Loucy (cell line): ENCODE measurements around the gene EDC3.
A peak's percentile ranks its signal among the peaks of the same experiment; 100 is the strongest.

Source experiments
- H2AFZ ChIP-seq: fragments of 200-600 bp; sonication (generic); 2 replicates; pipeline ENCODE4 v1.6.0; 2016; ENCODE audit warnings: antibody characterized with exemption, mild to moderate bottlenecking, low read length, moderate library complexity
- H3F3A ChIP-seq: fragments of 200-600 bp; 2 replicates; pipeline ENCODE4 v1.6.0; 2016; ENCODE audit warnings: antibody characterized with exemption, low read depth, mild to moderate bottlenecking
- H3K27me3 ChIP-seq: fragments of 200-600 bp; sonication (generic); 2 replicates; pipeline ENCODE4 v1.6.1; 2014; ENCODE audit warnings: low read length, mild to moderate bottlenecking; ENCODE audit not compliant: insufficient read depth, poor library complexity, severe bottlenecking
- H3K36me3 ChIP-seq: fragments of 200-600 bp; sonication (generic); 2 replicates; pipeline ENCODE4 v1.6.1; 2016; ENCODE audit warnings: low read length; ENCODE audit not compliant: insufficient read depth
- H3K4me1 ChIP-seq: fragments of 200-600 bp; sonication (generic); 2 replicates; pipeline ENCODE4 v1.5.1; 2014; ENCODE audit warnings: low read length, mild to moderate bottlenecking; ENCODE audit not compliant: insufficient read depth, poor library complexity, severe bottlenecking
- H3K4me2 ChIP-seq: fragments of 200-600 bp; sonication (generic); 2 replicates; pipeline ENCODE4 v1.6.0; 2014; ENCODE audit warnings: antibody characterized with exemption, low read length, low read depth, mild to moderate bottlenecking; ENCODE audit not compliant: poor library complexity, severe bottlenecking
- H3K4me3 ChIP-seq: fragments of 200-600 bp; sonication (generic); 2 replicates; pipeline ENCODE4 v1.5.1; 2014; ENCODE audit warnings: low read length, mild to moderate bottlenecking, mixed read lengths; ENCODE audit not compliant: poor library complexity, severe bottlenecking
- H3K79me2 ChIP-seq: fragments of 200-600 bp; sonication (generic); 2 replicates; pipeline ENCODE4 v1.6.1; 2014; ENCODE audit warnings: low read length; ENCODE audit not compliant: insufficient read depth
- H3K9ac ChIP-seq: fragments of 200-600 bp; sonication (generic); 2 replicates; pipeline ENCODE4 v1.6.0; 2014; ENCODE audit warnings: mild to moderate bottlenecking, low read depth, low read length, moderate library complexity; ENCODE audit not compliant: poor library complexity, severe bottlenecking
- H3K9me2 ChIP-seq: fragments of 200-600 bp; sonication (generic); replicated peaks from 2 replicates; pipeline ENCODE4 v1.6.1; 2016; ENCODE audit warnings: low read depth, low read length, mixed read lengths
- H3K9me3 ChIP-seq: fragments of 200-600 bp; sonication (generic); 2 replicates; pipeline ENCODE4 v1.6.1; 2014; ENCODE audit warnings: mild to moderate bottlenecking, antibody characterized with exemption, low read length, low read depth; ENCODE audit not compliant: insufficient read depth
- H4K20me1 ChIP-seq: fragments of 200-600 bp; sonication (generic); 2 replicates; pipeline ENCODE4 v1.6.0; 2014; ENCODE audit warnings: antibody characterized with exemption, low read length, mild to moderate bottlenecking; ENCODE audit not compliant: insufficient read depth, poor library complexity, severe bottlenecking
- CTCF ChIP-seq: fragments of 200-600 bp; sonication (generic); conservative IDR thresholded peaks from 2 replicates; pipeline ENCODE4 v1.5.1; 2014; ENCODE audit warnings: mild to moderate bottlenecking, antibody characterized with exemption, low read length
- EZH2phosphoT487 ChIP-seq: fragments of 200-600 bp; IDR thresholded peaks from 2 replicates; pipeline ENCODE4 v1.6.1; 2018; ENCODE audit warnings: antibody characterized with exemption, mild to moderate bottlenecking, moderate library complexity, borderline replicate concordance

EDC3 gene

GRCh38 chr15:74646480-74646879 lies 49.3 kb downstream of the EDC3 start:
- peaks cover 11% of the 10 kb centered on the region for H3K79me2 ChIP-seq

GRCh38 chr15:74643665-74644204 lies 52.1 kb downstream of the EDC3 start:
- Histone ChIP-seq H3K4me1 (peaks cover 19% of the 10 kb centered on the region), H2AFZ (no peak overlapping the region), H3K79me2 (peaks cover 11% of the 10 kb centered on the region), H3K9me2 (no peaks in the 10 kb centered on the region), H3K4me3 (no peak overlapping the region), H3K9ac (peak overlapping the region; percentile 21), H3K36me3 (peaks cover 43% of the 10 kb centered on the region; the same call in 1 of the 2 replicates), H4K20me1 (no peaks in the 10 kb centered on the region), H3K9me3 (no peaks in the 10 kb centered on the region), H3K27me3 (no peaks in the 10 kb centered on the region), H3K4me2 (peak overlapping the region; percentile 10), H3F3A (no peaks in the 10 kb centered on the region)
- TF ChIP-seq CTCF: no peak

More at GRCh38 chr15:74646480-74646879, 49.3 kb downstream of the EDC3 start:
- Histone ChIP-seq H3K27me3 (no peaks in the 10 kb centered on the region), H3K4me1 (peaks cover 19% of the 10 kb centered on the region), H3K9ac (no peak overlapping the region), H3K36me3 (peaks cover 32% of the 10 kb centered on the region; the same call in 1 of the 2 replicates), H3F3A (no peaks in the 10 kb centered on the region), H2AFZ (no peak overlapping the region), H4K20me1 (no peaks in the 10 kb centered on the region), H3K9me2 (no peaks in the 10 kb centered on the region), H3K9me3 (no peaks in the 10 kb centered on the region), H3K4me3 (no peak overlapping the region), H3K4me2 (no peak overlapping the region)
- TF ChIP-seq EZH2phosphoT487 (no peak), CTCF (no peak)

GRCh38 chr15:74642734-74643664 lies 52.8 kb downstream of the EDC3 start:
- H3K4me3 ChIP-seq: no peak overlapping the region
- H3K9ac ChIP-seq: peak overlapping the region; percentile 21
- peaks cover 19% of the 10 kb centered on the region for H3K4me1 ChIP-seq
- H3K9me3 ChIP-seq: no peaks in the 10 kb centered on the region
- peaks cover 11% of the 10 kb centered on the region for H3K79me2 ChIP-seq
- peak overlapping the region; percentile 10 for H3K4me2 ChIP-seq
- no peaks in the 10 kb centered on the region for H3K27me3 ChIP-seq
- TF ChIP-seq CTCF: no peak
- no peak for TF ChIP-seq EZH2phosphoT487
- H3F3A ChIP-seq: no peaks in the 10 kb centered on the region
- no peaks in the 10 kb centered on the region for H3K9me2 ChIP-seq
- peaks cover 48% of the 10 kb centered on the region; the same call in 1 of the 2 replicates for H3K36me3 ChIP-seq
- H2AFZ ChIP-seq: no peak overlapping the region
- H4K20me1 ChIP-seq: no peaks in the 10 kb centered on the region
